OCI-LY7 (cell line): ENCODE results near the gene GIMAP8. TPM values are rescaled to one million over a fixed set of nuclear protein-coding genes. Genes with fewer than 3 reads are reported as not detected.

ENCODE experiments used
- BruUV-seq: library from RNA; stranded (reverse); fragments of 400-500 nt; replicated peaks from 2 replicates; lab custom pipeline; 2021; lab: Mats Ljungman, UMichigan
- CTCF ChIA-PET: fragments of 300-600 bp; sonication (Branson Sonifier 250); formaldehyde crosslinking; loops from one replicate; lab custom pipeline; 2022; ENCODE audit warnings: antibody characterized with exemption; ENCODE audit not compliant: unreplicated experiment; lab: Charles Lee
- POLR2A ChIA-PET: fragments of 300-600 bp; sonication (Branson Sonifier 250); formaldehyde crosslinking; loops from one replicate; lab custom pipeline; 2022; ENCODE audit warnings: antibody characterized with exemption; lab: Charles Lee
- DNase-seq: peaks from one replicate; pipeline ENCODE4 v3.0.0-alpha.2; 2015; ENCODE audit warnings: low spot score
- H2AFZ ChIP-seq: fragments of 200-600 bp; sonication (generic), shearing (Covaris generic); 2 replicates; pipeline ENCODE4 v1.6.1; 2014; ENCODE audit warnings: mild to moderate bottlenecking, antibody characterized with exemption, low read length, moderate library complexity
- H3K27ac ChIP-seq: fragments of 200-600 bp; sonication (generic); 2 replicates; pipeline ENCODE4 v1.5.1; 2014; ENCODE audit warnings: mixed run types, low read depth, mild to moderate bottlenecking, moderate library complexity, low read length, inconsistent platforms; ENCODE audit not compliant: poor library complexity, severe bottlenecking
- H3K36me3 ChIP-seq: fragments of 200-600 bp; sonication (generic); 2 replicates; pipeline ENCODE4 v1.6.1; 2014; ENCODE audit warnings: mild to moderate bottlenecking, antibody characterized with exemption, low read length, moderate library complexity, mixed read lengths; ENCODE audit not compliant: insufficient read depth
- H3K4me1 ChIP-seq: fragments of 200-600 bp; sonication (generic); 2 replicates; pipeline ENCODE4 v1.5.1; 2014; ENCODE audit warnings: mild to moderate bottlenecking, low read length; ENCODE audit not compliant: insufficient read depth, poor library complexity, severe bottlenecking
- H3K4me2 ChIP-seq: fragments of 200-600 bp; sonication (generic); 2 replicates; pipeline ENCODE4 v1.6.1; 2014; ENCODE audit warnings: mild to moderate bottlenecking, low read length
- H3K4me3 ChIP-seq: fragments of 200-600 bp; sonication (generic); 2 replicates; pipeline ENCODE4 v1.5.1; 2014; ENCODE audit warnings: mild to moderate bottlenecking, low read depth, low read length; ENCODE audit not compliant: poor library complexity, severe bottlenecking
- H3K79me2 ChIP-seq: fragments of 200-600 bp; sonication (generic); 2 replicates; pipeline ENCODE4 v1.6.1; 2016; ENCODE audit warnings: low read depth, mild to moderate bottlenecking, low read length, moderate library complexity, mixed read lengths; ENCODE audit not compliant: insufficient read depth
- H3K9me2 ChIP-seq: fragments of 200-600 bp; sonication (generic); 2 replicates; pipeline ENCODE4 v1.6.1; 2016; ENCODE audit warnings: mild to moderate bottlenecking, low read length, mixed read lengths; ENCODE audit not compliant: insufficient read depth
- H3K9me3 ChIP-seq: fragments of 200-600 bp; sonication (generic); 2 replicates; pipeline ENCODE4 v1.6.1; 2014; ENCODE audit warnings: mild to moderate bottlenecking, mixed run types, low read length, mixed read lengths
- H4K20me1 ChIP-seq: fragments of 200-600 bp; sonication (generic); 2 replicates; pipeline ENCODE4 v1.6.1; 2014; ENCODE audit warnings: mild to moderate bottlenecking, antibody characterized with exemption, low read length, moderate library complexity, mixed read lengths; ENCODE audit not compliant: insufficient read depth
- EZH2phosphoT487 ChIP-seq: fragments of 200-600 bp; sonication (generic); IDR thresholded peaks from 2 replicates; pipeline ENCODE4 v1.6.1; 2018; ENCODE audit warnings: low read depth, borderline replicate concordance, mild to moderate bottlenecking, mixed run types, antibody characterized with exemption, low read length, moderate library complexity, mixed read lengths
- intact Hi-C: fragments of 100-400 bp; cut with micrococcal nuclease; formaldehyde crosslinking; loops from one replicate; pipeline ENCODE4 v1.10.0; 2022; ENCODE audit not compliant: unreplicated experiment
- total RNA-seq, 2 experiments: library from RNA; depleted of rRNA in 1 of 2; stranded (reverse); fragments of >200 nt in 1 of 2; shearing (Covaris generic) in 1 of 2; gene quantifications; 2 replicates each; pipeline ENCODE4 v1.2.3, GENCODE V29; 2014 to 2022
- TF ChIP-seq, protein P1 (sequence below): fragments of 200-600 bp; sonication (generic); conservative IDR thresholded peaks from 2 replicates; pipeline ENCODE4 v1.5.1; 2014; ENCODE audit warnings: mild to moderate bottlenecking, antibody characterized with exemption, low read length, moderate library complexity, mixed read lengths

GIMAP8 gene
- total RNA-seq, 2 experiments from 2014 or later, result not detected

DNA sequence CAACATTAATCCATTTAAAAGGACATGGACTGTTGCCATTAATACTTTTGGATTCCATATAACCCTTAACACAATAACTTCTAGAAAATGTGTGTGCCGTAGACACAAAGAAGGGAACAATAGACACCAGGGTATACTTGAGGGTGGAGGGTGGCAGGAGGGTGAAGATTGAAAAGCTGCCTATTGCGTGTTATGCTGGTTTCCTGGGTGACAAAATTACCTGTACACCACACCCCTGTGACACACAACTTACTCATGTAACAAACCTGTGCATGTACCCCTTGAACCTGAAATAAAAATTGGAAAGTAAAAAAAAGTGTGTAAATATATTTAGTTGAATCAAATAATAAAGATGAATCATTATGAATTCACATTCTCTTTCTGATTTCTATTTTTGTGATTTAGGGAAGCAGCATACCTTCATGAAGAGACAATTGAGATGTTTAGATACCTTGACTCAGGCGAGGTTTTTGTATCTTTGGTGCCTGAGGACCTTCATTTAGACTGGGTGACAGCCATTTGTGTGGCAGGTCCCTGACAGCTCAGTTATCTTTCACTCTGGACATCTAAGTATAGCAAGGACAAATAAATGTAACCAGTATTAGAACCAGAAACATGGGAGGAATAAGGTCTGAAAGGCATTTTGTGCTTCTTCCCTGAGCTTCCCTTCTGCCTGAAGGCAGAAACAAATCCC, 28.7 kb downstream of the GIMAP8 start:
- no peak overlapping the region for H3K27ac ChIP-seq
- DNase-seq, result no peak
- H3K4me2 ChIP-seq, result no peak overlapping the region
- no peak overlapping the region for H2AFZ ChIP-seq
- H3K4me1 ChIP-seq, result no peaks in the 10 kb centered on the region
- intact Hi-C loops, result no loop called here
- H4K20me1 ChIP-seq, result no peaks in the 10 kb centered on the region
- TF ChIP-seq, protein P1, sequence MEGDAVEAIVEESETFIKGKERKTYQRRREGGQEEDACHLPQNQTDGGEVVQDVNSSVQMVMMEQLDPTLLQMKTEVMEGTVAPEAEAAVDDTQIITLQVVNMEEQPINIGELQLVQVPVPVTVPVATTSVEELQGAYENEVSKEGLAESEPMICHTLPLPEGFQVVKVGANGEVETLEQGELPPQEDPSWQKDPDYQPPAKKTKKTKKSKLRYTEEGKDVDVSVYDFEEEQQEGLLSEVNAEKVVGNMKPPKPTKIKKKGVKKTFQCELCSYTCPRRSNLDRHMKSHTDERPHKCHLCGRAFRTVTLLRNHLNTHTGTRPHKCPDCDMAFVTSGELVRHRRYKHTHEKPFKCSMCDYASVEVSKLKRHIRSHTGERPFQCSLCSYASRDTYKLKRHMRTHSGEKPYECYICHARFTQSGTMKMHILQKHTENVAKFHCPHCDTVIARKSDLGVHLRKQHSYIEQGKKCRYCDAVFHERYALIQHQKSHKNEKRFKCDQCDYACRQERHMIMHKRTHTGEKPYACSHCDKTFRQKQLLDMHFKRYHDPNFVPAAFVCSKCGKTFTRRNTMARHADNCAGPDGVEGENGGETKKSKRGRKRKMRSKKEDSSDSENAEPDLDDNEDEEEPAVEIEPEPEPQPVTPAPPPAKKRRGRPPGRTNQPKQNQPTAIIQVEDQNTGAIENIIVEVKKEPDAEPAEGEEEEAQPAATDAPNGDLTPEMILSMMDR, result no peak
- TF ChIP-seq EZH2phosphoT487, result no peak
- no peaks in the 10 kb centered on the region for H3K9me3 ChIP-seq
- POLR2A ChIA-PET, result no interaction called here
- H3K36me3 ChIP-seq, result no peaks in the 10 kb centered on the region
- CTCF ChIA-PET, result no interaction called here
- no peak overlapping the region for H3K4me3 ChIP-seq
- no TSS peak for BruUV-seq
- no peaks in the 10 kb centered on the region for H3K9me2 ChIP-seq
- H3K79me2 ChIP-seq, result no peaks in the 10 kb centered on the region

DNA sequence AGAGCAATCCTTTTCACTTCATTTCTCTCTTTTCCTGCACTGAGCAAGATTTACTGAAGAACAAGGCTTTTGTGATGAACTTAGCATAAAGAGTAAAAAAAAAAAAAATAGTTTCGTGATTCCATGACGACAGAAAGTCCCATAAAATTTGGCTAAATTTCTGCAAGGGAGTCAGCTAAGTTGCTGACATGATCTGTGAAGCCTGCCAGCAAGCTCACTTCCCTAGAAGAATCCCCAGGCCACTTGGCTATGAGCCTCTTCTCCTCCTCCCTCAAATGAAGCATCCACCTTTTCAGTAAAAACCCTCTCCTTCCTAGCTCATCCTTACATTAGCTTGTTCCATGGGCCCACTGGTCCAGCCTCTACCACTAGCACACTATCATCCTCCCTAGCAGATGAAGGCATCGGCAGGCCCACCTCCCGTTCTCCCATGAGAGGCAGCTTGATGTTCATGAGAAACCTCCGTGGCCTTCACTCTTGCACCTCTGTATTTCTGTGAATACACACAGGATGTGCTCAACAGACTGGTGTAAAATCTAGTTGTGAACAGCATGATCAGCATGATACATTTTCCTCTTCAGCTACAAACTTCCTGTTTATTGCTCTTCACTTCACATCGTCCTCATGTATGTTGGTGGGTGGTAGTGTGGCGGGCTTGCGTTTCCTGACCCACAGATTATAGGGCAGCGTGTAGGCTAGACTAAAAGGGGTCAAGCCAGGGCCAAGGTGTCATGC, 30.9 kb downstream of the GIMAP8 start:
- no peak overlapping the region for H3K4me3 ChIP-seq
- POLR2A ChIA-PET, result no interaction called here
- intact Hi-C loops, result no loop called here

More for the DNA sequence above, 30.9 kb downstream of the GIMAP8 start:
- no peak for DNase-seq
- Histone ChIP-seq H3K79me2 (no peaks in the 10 kb centered on the region), H2AFZ (no peak overlapping the region), H4K20me1 (no peaks in the 10 kb centered on the region), H3K9me3 (no peaks in the 10 kb centered on the region), H3K36me3 (no peaks in the 10 kb centered on the region), H3K4me1 (no peaks in the 10 kb centered on the region), H3K4me2 (no peak overlapping the region), H3K9me2 (no peaks in the 10 kb centered on the region), H3K27ac (no peak overlapping the region)
- TF ChIP-seq, protein P1, result no peak
- TF ChIP-seq EZH2phosphoT487, result no peak
- CTCF ChIA-PET, result no interaction called here
- BruUV-seq, result no TSS peak
